Subcutaneous abdominal adipose tissue (tissue), 5 donors: Measurements from ENCODE around the gene MED26.

Experiments used
- H3K27ac ChIP-seq: one replicate; pipeline ENCODE4 v1.7.0; 2013; ENCODE audit warnings: low read depth, mild to moderate bottlenecking, inconsistent platforms, low read length, moderate library complexity
- H3K27me3 ChIP-seq, 5 donors: one replicate each; pipeline ENCODE4 v1.7.0; 2013; ENCODE audit warnings: low read length in 5 of 5, inconsistent platforms in 1 of 5; ENCODE audit not compliant: control insufficient read depth in 5 of 5, insufficient read depth in 4 of 5
- H3K36me3 ChIP-seq, 5 donors: one replicate each; pipeline ENCODE4 v1.7.0; 2013; ENCODE audit warnings: low read length in 5 of 5; ENCODE audit not compliant: control insufficient read depth in 5 of 5, insufficient read depth in 5 of 5
- H3K4me1 ChIP-seq, 5 donors: one replicate each; pipeline ENCODE4 v1.7.0; 2013; ENCODE audit warnings: low read length in 5 of 5, mild to moderate bottlenecking in 3 of 5, moderate library complexity in 1 of 5; ENCODE audit not compliant: control insufficient read depth in 5 of 5, insufficient read depth in 5 of 5
- H3K4me3 ChIP-seq, 5 donors: one replicate each; pipeline ENCODE4 v1.7.0; 2013; ENCODE audit warnings: low read length in 5 of 5, low read depth in 1 of 5
- H3K9ac ChIP-seq, 5 donors: one replicate each; pipeline ENCODE4 v1.7.0; 2013; ENCODE audit warnings: low read length in 5 of 5, mild to moderate bottlenecking in 4 of 5, moderate library complexity in 3 of 5
- H3K9me3 ChIP-seq, 5 donors: one replicate each; pipeline ENCODE4 v1.7.0; 2013; ENCODE audit warnings: low read length in 5 of 5; ENCODE audit not compliant: control insufficient read depth in 5 of 5
- donor health status: healthy.
- donor health status: healthy.
- donor health status: healthy.
- donor health status: healthy.
- donor health status: healthy.

The MED26 gene

DNA sequence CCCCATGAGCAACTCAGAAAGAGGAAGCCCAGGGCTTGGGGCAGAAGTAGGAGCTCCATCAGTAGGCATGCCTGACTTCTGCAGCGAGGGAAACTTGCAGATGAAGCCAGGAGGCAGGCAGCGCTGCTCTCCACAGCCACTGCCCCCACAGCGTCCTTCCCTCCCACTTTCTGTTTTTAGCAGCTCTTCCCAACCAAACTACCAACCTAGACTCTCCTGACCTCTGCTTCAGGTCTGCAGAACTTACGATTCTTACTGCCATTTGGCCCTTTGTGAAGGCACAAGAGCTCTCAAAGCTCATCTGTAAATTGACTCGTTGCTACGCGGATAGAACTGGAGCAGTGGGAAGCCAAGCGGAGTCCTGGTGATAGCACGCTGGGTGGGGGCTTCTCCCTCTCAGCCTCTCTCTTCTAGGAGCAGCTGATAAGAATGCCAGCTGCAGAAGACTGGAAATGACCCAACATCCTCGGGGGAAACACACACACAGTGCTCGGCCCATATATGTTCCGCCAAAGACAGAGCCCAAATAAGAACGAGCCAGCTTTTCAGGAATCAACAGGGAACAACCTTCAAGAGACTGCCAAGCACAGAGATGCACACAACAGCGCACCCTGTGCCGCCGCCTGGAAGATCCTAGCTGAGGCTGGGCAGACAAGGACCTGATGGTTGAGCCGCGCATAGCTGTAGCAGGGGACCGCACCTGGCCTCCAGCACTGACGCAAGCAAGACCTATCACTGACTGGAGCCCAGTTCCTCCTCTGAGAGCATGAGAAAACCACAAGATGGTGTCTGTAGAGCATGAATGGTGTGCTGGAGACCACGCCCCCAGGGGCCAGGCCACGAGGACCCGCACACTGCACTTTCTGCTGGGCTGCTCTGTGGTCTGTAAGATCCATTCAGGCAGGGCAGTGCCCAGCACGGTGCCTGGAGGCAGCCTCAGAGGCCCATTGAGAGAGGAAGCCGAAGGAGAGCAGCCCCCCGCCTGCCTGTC, 39.9 kb downstream of the MED26 start:
- no peaks in the 10 kb centered on the region for H3K36me3 ChIP-seq
- peaks cover 0 to 3% (median 0%) of the 10 kb centered on the region in 5 donors for H3K27me3 ChIP-seq
- no peak overlapping the region for H3K27ac ChIP-seq
- peaks cover 35 to 83% (median 80%) of the 10 kb centered on the region in 5 donors for H3K4me1 ChIP-seq
- H3K9me3 ChIP-seq, result no peaks in the 10 kb centered on the region
- peak overlapping the region in 3 of 5 donors; percentile 26 to 35 (median 31) for H3K9ac ChIP-seq
- H3K4me3 ChIP-seq, result peak overlapping the region; percentile 31 to 61 (median 43)

DNA sequence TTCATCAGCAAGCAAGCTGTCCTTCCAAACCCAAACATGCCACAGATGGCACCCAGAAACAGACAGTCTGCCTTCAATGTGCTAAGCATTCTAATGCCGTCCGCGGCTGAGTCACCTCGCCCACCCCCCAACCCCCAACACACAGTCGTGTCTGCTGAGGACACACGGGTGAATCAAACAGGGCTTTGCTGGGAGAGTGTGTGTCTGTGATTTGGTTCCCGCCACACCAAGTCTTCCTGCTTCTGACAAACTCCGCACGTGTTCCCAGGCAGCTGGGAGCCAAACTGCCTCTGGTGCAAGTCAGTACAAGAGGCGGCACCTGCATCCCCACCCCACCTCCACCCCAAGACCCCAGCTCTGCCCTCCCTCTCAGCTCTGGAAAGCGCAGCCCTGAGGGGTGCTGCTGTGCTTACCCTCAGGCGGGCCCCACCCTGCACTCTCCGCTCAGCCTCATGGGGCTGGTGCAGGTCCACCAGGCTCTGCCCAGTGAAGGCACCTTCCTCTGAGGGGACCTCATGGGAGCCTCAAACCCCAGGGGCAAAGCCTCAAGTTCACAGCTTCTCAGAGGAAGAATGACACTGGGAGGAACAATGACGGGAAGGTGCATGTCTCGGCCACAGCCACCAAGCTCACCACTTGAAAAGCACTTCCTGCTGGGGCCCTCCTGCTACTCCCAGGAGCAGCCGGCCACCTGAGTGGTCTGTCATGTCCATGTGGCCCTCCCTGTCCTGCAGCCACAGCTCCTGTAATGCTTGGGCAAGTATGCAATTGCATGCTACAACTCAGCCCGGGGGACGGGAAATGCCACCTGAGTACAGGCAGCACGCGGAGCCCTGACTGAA, 40.8 kb downstream of the MED26 start:
- Histone ChIP-seq H3K9ac (peak overlapping the region in 2 of 5 donors; percentile 26 to 35), H3K36me3 (no peaks in the 10 kb centered on the region), H3K4me3 (peak overlapping the region in 3 of 5 donors; percentile 31 to 61 (median 58)), H3K27me3 (peaks cover 0 to 3% (median 0%) of the 10 kb centered on the region in 5 donors), H3K27ac (no peak overlapping the region), H3K4me1 (peaks cover 34 to 83% (median 80%) of the 10 kb centered on the region in 5 donors), H3K9me3 (no peaks in the 10 kb centered on the region)

DNA sequence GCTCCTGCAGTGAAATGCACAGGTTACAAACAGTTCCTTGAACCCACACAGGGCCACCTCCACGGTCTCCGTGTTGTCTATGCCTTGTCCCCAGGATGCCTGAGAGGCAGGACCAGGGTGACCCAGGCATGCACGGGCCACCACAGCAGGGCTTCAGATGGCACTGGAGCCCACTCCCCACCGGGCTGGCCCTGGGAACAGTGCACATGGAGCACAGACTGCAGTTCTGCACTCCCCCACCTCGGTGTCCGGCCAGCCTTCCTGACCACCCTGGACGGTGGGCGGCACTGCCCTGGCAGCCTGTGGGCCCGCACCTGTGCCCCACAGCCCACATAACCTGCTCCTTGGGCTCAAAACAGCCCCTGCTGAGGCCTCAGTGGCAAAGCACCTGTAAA, 41.5 kb downstream of the MED26 start:
- Histone ChIP-seq H3K27ac (peak overlapping the region; percentile 16), H3K4me3 (no peak overlapping the region), H3K27me3 (peaks cover 0 to 3% (median 0%) of the 10 kb centered on the region in 5 donors), H3K9ac (no peak overlapping the region), H3K36me3 (no peaks in the 10 kb centered on the region), H3K4me1 (peaks cover 37 to 86% (median 82%) of the 10 kb centered on the region in 5 donors), H3K9me3 (no peaks in the 10 kb centered on the region)

DNA sequence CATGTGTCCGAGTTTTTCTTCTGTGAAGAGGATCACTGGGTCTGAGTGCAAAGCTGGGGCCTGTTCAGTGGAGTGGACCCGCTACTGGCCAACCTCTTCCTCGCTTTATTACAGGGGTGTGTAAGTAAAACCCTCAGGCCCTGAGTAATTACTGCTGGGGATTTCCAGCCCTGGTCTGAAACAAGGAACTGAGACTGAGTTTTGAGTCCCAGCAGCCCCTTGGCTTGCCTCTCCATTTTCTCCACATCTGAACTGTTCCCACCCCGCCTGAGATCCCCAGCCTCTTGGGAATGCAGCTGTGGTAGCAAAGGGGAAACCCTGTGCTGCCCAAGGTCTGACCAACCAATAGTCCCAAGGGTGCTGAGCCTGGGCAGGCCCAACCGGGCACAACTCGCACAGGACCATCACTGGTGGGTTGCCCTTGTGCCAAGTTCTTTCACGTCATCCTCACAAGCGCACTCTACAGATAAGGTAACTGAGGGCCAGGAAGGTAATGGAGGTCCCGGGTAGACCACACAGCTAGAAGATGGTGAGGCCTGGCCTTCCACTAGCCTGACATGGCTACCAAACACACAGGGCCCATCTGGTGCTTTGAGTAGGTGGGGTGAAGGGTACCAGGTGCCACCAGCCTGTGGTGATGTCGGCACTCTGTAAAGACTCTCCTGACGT, 42.1 kb downstream of the MED26 start:
- H3K9me3 ChIP-seq, result no peaks in the 10 kb centered on the region
- peaks cover 0 to 3% (median 0%) of the 10 kb centered on the region in 5 donors for H3K27me3 ChIP-seq
- H3K9ac ChIP-seq, result peak overlapping the region in 3 of 5 donors; percentile 18 to 70 (median 26)
- peaks cover 43 to 91% (median 87%) of the 10 kb centered on the region in 5 donors for H3K4me1 ChIP-seq
- no peaks in the 10 kb centered on the region for H3K36me3 ChIP-seq
- peak overlapping the region in 1 of 5 donors; percentile 6 for H3K4me3 ChIP-seq
- H3K27ac ChIP-seq, result peak overlapping the region; percentile 79

DNA sequence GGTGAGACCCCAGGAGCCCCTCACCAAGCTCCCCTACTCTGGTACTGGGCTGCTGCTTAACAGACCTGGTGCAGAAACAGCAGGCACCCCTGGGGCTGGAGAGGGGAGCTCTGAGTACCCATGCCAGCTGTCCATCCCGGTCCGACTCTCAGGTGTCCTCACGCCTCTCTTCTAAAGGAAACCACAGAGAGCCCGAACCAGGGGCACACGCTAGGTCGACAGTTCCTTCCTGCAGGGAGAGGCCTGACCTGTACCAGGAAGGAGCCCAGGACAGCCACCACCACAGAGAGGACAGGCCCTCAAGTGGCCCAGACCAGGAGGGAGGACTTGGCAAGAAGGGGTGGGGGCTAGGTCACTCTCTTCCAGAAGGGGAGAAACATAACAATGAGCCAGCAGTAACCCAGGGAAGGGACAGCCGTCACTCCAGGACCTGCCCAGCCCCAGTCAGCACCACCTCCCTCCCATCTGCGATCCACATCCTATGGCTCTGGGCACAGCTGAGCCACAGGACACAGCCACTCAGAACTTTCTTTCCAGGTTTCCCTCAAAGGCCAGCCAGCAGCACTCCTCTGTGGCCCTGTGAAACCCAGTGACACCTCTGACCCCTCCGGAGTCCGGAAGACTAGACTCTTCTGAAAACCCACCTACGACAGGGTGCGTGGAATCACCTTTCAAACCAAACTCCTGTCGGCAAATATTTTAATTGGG, 42.8 kb downstream of the MED26 start:
- H3K4me1 ChIP-seq, result peaks cover 45 to 97% (median 92%) of the 10 kb centered on the region in 5 donors
- H3K9me3 ChIP-seq, result no peaks in the 10 kb centered on the region
- H3K27me3 ChIP-seq, result peaks cover 0 to 3% (median 0%) of the 10 kb centered on the region in 5 donors
- H3K9ac ChIP-seq, result peak overlapping the region in 3 of 5 donors; percentile 18 to 70 (median 26)
- H3K36me3 ChIP-seq, result no peaks in the 10 kb centered on the region
- peak overlapping the region in 4 of 5 donors; percentile 6 to 32 (median 8) for H3K4me3 ChIP-seq
- peak overlapping the region; percentile 79 for H3K27ac ChIP-seq

DNA sequence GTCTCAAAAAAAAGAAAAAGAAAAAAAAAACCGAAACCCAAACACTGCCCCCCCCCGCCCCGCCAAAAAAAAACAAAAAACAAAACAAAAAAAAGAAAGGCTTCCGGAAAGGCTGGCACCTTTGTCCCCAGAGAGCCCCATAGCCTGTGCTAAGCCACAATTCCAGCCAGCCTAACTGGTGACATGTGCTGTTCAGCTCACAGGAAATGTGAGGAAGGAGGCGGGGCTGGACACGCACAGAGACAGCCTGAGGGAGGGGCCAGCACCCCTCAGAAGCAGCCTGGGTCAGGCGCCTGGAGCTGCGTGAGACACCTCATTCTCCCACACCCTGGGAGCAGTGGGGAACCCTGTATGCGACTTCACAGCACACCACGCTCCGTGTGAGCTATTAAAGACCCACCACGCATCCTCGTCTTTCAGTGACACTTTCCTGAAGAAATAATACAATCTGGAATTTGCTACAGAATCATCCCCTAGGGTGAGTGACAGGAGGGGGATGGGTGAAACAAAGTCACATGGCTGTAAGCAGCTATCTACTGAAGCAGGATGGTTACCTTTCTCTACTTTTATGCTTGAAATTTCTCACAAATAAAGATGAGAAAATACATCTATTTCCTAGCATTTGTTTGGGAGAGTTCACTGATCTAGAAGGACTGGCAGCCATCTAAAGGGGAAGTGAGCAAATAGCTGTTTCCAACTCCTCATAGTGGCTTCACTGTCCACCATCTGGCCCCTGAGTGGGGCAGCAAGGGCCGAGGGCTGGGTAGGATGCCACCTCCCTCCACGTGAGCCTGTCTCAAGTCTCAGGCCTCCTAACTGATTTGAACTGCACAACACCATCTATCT, 43.5 kb downstream of the MED26 start:
- Histone ChIP-seq H3K9ac (peak overlapping the region in 3 of 5 donors; percentile 0 to 70 (median 66)), H3K36me3 (peaks cover 0 to 5% (median 0%) of the 10 kb centered on the region in 5 donors), H3K4me1 (peaks cover 45 to 90% (median 89%) of the 10 kb centered on the region in 5 donors), H3K27ac (peak overlapping the region; percentile 79), H3K4me3 (peak overlapping the region; percentile 7 to 47 (median 25)), H3K9me3 (no peaks in the 10 kb centered on the region), H3K27me3 (peaks cover 0 to 3% (median 0%) of the 10 kb centered on the region in 5 donors)

DNA sequence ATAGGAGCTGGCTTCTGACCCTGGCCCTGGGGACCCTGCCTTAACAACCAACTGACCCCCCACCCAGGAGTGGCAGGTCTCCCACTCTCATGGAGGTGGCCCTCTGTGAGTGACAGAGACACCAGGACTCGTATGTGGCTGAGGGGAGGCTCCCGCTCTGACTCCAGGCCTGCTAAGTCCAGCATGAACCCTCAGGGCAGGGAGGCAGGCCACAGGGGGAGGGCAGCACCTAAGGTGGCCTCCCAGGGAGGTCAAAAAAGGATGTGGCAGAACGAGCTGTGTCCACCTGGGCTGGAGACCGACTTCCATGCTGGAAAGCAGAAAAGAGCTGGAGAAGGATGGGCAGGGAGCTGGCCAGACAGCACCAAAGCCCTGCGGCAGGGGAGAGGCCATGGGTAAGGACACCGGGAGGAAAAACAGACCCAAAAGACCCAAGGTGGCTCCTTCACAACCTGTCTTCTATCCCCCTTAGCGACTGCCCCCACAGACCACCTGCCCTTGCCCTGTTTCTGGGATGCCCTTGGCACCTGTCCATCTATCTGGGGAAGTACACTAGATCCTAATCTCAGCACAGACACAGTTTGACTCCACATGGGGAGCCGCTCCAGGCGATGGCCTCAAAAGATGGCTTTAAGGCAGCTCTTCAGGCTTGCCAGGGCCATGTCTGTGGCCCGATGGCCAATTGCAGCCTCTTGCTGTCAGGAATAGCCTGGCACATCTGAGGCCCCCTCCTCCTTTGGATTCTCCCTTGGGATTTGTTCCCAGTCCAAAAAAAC, 45.3 kb downstream of the MED26 start:
- H3K4me1 ChIP-seq, result peaks cover 40 to 82% (median 76%) of the 10 kb centered on the region in 5 donors
- peaks cover 0 to 3% (median 0%) of the 10 kb centered on the region in 5 donors for H3K27me3 ChIP-seq
- peaks cover 0 to 22% (median 10%) of the 10 kb centered on the region in 5 donors for H3K36me3 ChIP-seq
- no peak overlapping the region for H3K4me3 ChIP-seq
- peak overlapping the region; percentile 76 for H3K27ac ChIP-seq
- H3K9ac ChIP-seq, result peak overlapping the region in 2 of 5 donors; percentile 33 to 35
- no peaks in the 10 kb centered on the region for H3K9me3 ChIP-seq

DNA sequence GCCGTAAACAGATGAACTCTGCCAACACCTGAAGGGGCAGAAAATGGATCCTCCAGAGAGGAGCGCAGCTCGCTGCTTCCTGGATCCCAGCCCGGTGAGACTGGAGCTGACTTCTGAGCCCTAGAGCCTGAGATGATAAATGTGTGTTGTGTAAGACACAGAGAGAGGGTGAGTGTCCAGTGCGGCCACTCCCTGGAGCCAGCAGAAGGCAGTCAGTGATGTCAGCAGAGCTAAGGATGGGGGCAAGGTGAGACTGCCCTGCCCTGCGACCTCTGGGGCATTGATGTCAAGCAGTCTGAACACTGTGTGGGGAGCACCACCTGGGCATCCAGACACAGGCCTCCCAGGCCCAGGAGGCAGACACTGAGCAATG, 46.0 kb downstream of the MED26 start:
- Histone ChIP-seq H3K9me3 (no peaks in the 10 kb centered on the region), H3K4me1 (peaks cover 39 to 82% (median 75%) of the 10 kb centered on the region in 5 donors), H3K27me3 (peaks cover 0 to 3% (median 0%) of the 10 kb centered on the region in 5 donors), H3K9ac (peak overlapping the region in 2 of 5 donors; percentile 38 to 39), H3K27ac (peak overlapping the region; percentile 76), H3K4me3 (peak overlapping the region in 1 of 5 donors; percentile 19), H3K36me3 (peaks cover 0 to 23% (median 13%) of the 10 kb centered on the region in 5 donors)
